NT2/D1 (cell line): ENCODE data around the gene PCSK4.
"Not testable (repeated sequence)": the region's sequence is repeated elsewhere in the genome, so short reads cannot be mapped to it uniquely, and the experiment has no call there.

Experiments
- DNase-seq: peaks from one replicate; pipeline ENCODE4 v3.0.0-alpha.2; 2011; ENCODE audit warnings: low read depth, low spot score
- H3K27me3 ChIP-seq: 2 replicates; pipeline ENCODE4 v1.6.0; 2011; ENCODE audit warnings: mild to moderate bottlenecking; ENCODE audit not compliant: insufficient read length, insufficient read depth
- H3K36me3 ChIP-seq: 2 replicates; pipeline ENCODE4 v1.6.1; 2011; ENCODE audit warnings: mild to moderate bottlenecking, low read length, mixed read lengths; ENCODE audit not compliant: insufficient read depth, insufficient read length
- H3K4me1 ChIP-seq: 2 replicates; pipeline ENCODE4 v1.5.1; 2011; ENCODE audit not compliant: insufficient read depth, insufficient read length
- H3K4me3 ChIP-seq: 2 replicates; pipeline ENCODE4 v1.5.1; 2011; ENCODE audit warnings: low read depth; ENCODE audit not compliant: insufficient read length
- H3K9ac ChIP-seq: 2 replicates; pipeline ENCODE4 v1.6.0; 2011; ENCODE audit warnings: low read depth; ENCODE audit not compliant: insufficient read length
- H3K9me3 ChIP-seq: 2 replicates; pipeline ENCODE4 v1.5.1; 2011; ENCODE audit warnings: mild to moderate bottlenecking, low read length; ENCODE audit not compliant: insufficient read depth
- SUZ12 ChIP-seq: IDR thresholded peaks from 2 replicates; pipeline ENCODE4 v1.6.1; 2011; ENCODE audit not compliant: insufficient read length, insufficient read depth; ENCODE audit errors: extremely low read depth
- YY1 ChIP-seq: IDR thresholded peaks from 2 replicates; pipeline ENCODE4 v1.6.1; 2011; ENCODE audit not compliant: insufficient read length, insufficient read depth
- ZNF274 ChIP-seq: IDR thresholded peaks from 2 replicates; pipeline ENCODE4 v1.6.1; 2011; ENCODE audit warnings: mild to moderate bottlenecking, low read depth, low read length

PCSK4 gene

GRCh38 chr19:1531587-1531986 is 41.4 kb upstream of the PCSK4 start:
- H3K9ac ChIP-seq, result no peak overlapping the region
- no peak overlapping the region for H3K4me3 ChIP-seq
- no peaks in the 10 kb centered on the region for H3K4me1 ChIP-seq
- TF ChIP-seq YY1, result no peak
- no peak for TF ChIP-seq ZNF274
- TF ChIP-seq SUZ12, result no peak
- no peak for DNase-seq
- no peaks in the 10 kb centered on the region for H3K27me3 ChIP-seq
- H3K9me3 ChIP-seq, result no peaks in the 10 kb centered on the region
- no peaks in the 10 kb centered on the region for H3K36me3 ChIP-seq

- H3K36me3 ChIP-seq, H3K9me3 ChIP-seq, H3K27me3 ChIP-seq, H3K4me3 ChIP-seq, DNase-seq, H3K9ac ChIP-seq, H3K4me1 ChIP-seq: not testable (repeated sequence)
Measured at GRCh38 chr19:1530856-1531255, 40.7 kb upstream of the PCSK4 start.

- TF ChIP-seq YY1, result no peak
- no peak for TF ChIP-seq ZNF274
- TF ChIP-seq SUZ12, result no peak
- H3K4me1 ChIP-seq, result peaks cover 7% of the 10 kb centered on the region
- H3K27me3 ChIP-seq, result peaks cover 14% of the 10 kb centered on the region
- no peak overlapping the region for H3K9ac ChIP-seq
- no peaks in the 10 kb centered on the region for H3K9me3 ChIP-seq
- H3K4me3 ChIP-seq, result no peak overlapping the region
- H3K36me3 ChIP-seq, result no peaks in the 10 kb centered on the region
- DNase-seq, result no peak
Measured at GRCh38 chr19:1529430-1529816, 39.3 kb upstream of the PCSK4 start.

DNA sequence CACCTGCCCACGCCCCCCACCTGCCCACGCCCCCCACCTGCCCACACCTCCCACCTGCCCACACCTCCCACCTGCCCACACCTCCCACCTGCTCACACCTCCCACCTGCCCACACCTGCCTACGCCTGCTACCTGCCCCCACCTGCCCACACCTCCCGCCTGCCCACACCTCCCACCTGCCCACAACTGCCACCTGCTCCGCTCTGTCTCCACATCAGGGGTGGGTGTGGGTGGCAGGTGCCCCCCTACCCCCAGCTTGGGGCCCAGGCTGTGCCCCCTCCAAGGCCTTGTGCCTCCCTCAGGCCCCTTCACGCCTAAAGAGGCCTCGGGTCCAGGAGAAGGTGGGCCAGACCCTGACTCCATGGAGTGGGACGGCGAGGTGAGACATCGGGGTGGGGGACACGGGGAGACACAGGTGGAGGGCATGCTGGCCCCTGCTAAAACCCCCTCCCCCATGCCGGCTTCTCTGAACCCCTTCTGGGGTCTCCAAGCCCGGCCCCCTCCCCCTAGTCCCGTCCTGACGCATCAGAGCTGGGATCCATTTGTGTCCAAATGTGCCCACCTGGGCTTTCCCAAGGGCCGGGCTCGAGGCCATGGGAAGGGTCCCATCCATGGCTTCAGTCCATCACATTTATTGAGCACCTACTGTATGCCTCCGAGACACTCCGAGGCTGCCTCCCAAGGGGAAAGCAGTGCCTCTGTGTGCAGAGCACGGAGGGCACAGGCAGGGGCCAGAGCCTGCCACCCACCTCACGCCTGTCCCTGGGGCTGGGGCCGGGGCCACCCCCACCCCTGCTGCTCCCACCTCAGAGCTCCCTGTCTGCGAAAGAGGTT is 38.7 kb upstream of the PCSK4 start:
- H3K27me3 ChIP-seq, result peaks cover 19% of the 10 kb centered on the region
- H3K4me3 ChIP-seq, result no peak overlapping the region
- no peaks in the 10 kb centered on the region for H3K9me3 ChIP-seq
- no peaks in the 10 kb centered on the region for H3K36me3 ChIP-seq
- H3K4me1 ChIP-seq, result peaks cover 10% of the 10 kb centered on the region
- DNase-seq, result no peak
- H3K9ac ChIP-seq, result no peak overlapping the region
- TF ChIP-seq ZNF274, result no peak
- TF ChIP-seq YY1, result no peak
- TF ChIP-seq SUZ12, result no peak

- H3K4me1 ChIP-seq, result peaks cover 18% of the 10 kb centered on the region
- DNase-seq, result no peak
- H3K4me3 ChIP-seq, result no peak overlapping the region
- H3K9me3 ChIP-seq, result no peaks in the 10 kb centered on the region
- H3K27me3 ChIP-seq, result peaks cover 28% of the 10 kb centered on the region
- TF ChIP-seq YY1 (no peak), ZNF274 (no peak), SUZ12 (no peak)
- no peaks in the 10 kb centered on the region for H3K36me3 ChIP-seq
- H3K9ac ChIP-seq, result no peak overlapping the region
Measured at GRCh38 chr19:1527650-1528309, 37.6 kb upstream of the PCSK4 start.

- peaks cover 29% of the 10 kb centered on the region for H3K27me3 ChIP-seq
- no peak for DNase-seq
- TF ChIP-seq SUZ12, result no peak
- TF ChIP-seq YY1, result no peak
- no peak for TF ChIP-seq ZNF274
- no peaks in the 10 kb centered on the region for H3K9me3 ChIP-seq
- H3K4me3 ChIP-seq, result no peak overlapping the region
- no peak overlapping the region for H3K9ac ChIP-seq
- H3K36me3 ChIP-seq, result no peaks in the 10 kb centered on the region
- peaks cover 20% of the 10 kb centered on the region for H3K4me1 ChIP-seq
Measured at GRCh38 chr19:1526979-1527649, 37.0 kb upstream of the PCSK4 start.

DNA sequence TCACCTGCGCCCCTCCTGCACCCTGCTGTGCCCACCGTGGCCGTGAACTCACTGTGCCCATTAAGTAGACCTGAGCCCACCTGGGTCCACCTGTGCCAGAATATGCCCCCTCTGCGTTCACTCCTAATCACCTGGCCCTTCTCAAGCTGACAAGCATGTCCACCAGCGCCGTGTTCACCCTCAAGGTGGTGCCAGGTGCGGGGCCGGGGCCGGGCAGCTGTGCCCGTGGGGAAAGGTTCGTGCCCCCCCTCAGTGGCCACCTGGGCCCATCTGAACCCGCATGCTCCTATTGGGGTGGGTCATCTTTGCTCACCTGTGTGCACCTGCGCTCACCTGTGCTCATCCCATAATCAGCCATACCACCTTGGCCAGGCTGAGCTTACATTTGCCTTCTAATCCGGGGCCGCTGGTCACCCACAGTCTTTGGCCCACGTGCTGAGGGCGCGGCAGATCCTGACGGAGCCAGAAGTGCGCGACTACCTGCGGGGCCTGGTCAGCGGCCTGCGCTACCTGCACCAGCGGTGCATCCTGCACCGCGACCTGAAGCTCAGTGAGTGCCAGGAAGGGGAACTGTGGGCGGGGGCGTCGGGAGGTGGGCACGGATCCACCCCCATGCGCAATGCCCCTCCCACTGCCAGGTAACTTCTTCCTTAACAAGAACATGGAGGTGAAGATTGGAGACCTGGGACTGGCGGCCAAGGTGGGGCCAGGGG is 36.1 kb upstream of the PCSK4 start:
- H3K27me3 ChIP-seq, result peaks cover 29% of the 10 kb centered on the region
- no peaks in the 10 kb centered on the region for H3K9me3 ChIP-seq
- no peak overlapping the region for H3K4me3 ChIP-seq
- H3K4me1 ChIP-seq, result peaks cover 26% of the 10 kb centered on the region
- DNase-seq, result no peak
- H3K36me3 ChIP-seq, result no peaks in the 10 kb centered on the region
- no peak overlapping the region for H3K9ac ChIP-seq
- no peak for TF ChIP-seq ZNF274
- TF ChIP-seq YY1, result no peak
- no peak for TF ChIP-seq SUZ12
